AG09319 (cell line): Measurements from ENCODE around the gene TOR1AIP1.
"Not testable (repeated sequence)": the region's sequence is repeated elsewhere in the genome, so short reads cannot be mapped to it uniquely, and the experiment has no call there.

Experiments used
- DNase-seq: peaks from one replicate; pipeline ENCODE4 v3.0.0-alpha.2; 2010; ENCODE audit warnings: low read depth; ENCODE audit errors: extremely low read depth
- CTCF ChIP-seq: IDR thresholded peaks from 2 replicates; pipeline ENCODE4 v1.5.1; 2011; ENCODE audit warnings: low read depth, mild to moderate bottlenecking, inconsistent platforms, low read length, moderate library complexity

TOR1AIP1 gene

GRCh38 chr1:179955731-179956130, 73.6 kb downstream of the TOR1AIP1 start:
- no peak for DNase-seq

GRCh38 chr1:179958359-179958758, 76.3 kb downstream of the TOR1AIP1 start:
- no peak for DNase-seq
- TF ChIP-seq CTCF, result no peak

More at GRCh38 chr1:179955731-179956130, 73.6 kb downstream of the TOR1AIP1 start:
- TF ChIP-seq CTCF, result no peak

GRCh38 chr1:179962168-179962567, 80.1 kb downstream of the TOR1AIP1 start:
- DNase-seq, result not testable (repeated sequence)

- no peak for TF ChIP-seq CTCF
- DNase-seq, result no peak
These were observed 84.5 kb downstream of the TOR1AIP1 start for GRCh38 chr1:179966551-179966950.

- no peak for TF ChIP-seq CTCF
- no peak for DNase-seq
These were observed 86.4 kb downstream of the TOR1AIP1 start for GRCh38 chr1:179968284-179968993.

GRCh38 chr1:179968994-179969919, 87.2 kb downstream of the TOR1AIP1 start:
- DNase-seq, result no peak
- TF ChIP-seq CTCF, result no peak
